ENCODE measurements around the gene MRPS15. TPM values are rescaled to one million over a fixed set of nuclear protein-coding genes. Genes with fewer than 3 reads are reported as not detected.

Gene MRPS15
- total and polyA plus RNA-seq, 2 of the 13 experiments (the other 11 are each of a cell fraction or from before 2014, with no cell fraction given), result 59.0 to 113 TPM

DNA sequence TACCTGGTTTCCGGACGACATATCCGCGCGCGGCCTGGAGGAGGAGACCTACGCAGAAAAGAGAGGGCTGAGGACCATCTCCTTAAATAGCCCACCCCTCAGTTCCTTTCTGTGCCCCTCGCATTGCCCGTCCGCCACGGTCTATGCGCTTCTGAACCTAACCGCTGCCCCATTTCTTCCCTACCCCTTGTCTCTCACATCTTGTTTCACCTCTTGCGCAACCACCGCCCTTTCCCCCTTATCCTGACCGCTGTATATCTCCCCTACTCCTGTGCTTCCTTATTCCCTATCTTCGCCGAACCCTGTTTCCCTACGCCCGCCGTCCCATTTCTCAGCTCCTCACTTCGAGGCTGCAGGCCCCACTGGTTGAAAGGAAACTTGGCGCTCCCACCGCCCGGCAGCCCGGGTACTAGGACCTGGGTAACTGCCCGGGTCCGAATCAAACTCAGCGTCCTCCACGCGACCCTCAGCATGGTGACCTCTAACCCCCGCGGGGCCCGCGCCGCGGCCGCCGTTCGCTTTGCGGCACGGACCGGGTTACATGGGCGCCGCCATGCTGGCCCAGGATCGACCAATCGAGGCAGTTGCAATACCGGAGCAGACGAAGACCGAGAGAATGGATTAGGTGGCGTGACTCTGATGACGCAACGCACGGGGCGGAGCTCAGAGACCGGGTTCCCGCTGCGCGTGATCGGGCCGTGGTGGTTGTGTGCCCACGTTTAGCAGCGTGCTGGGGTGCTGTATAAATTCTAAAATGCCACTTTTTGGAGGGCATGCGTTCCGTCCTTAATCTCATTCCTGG is at the start of gene MRPS15 (continued):
- TF ChIP-seq ZNF407 (CRISPR knock-in tag; IDR thresholded peaks at IDR 0.05; ENCODE audit: not compliant biosample characterization) (peak; percentile 83), ZNF124 (CRISPR knock-in tag; IDR thresholded peaks at IDR 0.05) (peak; percentile 94), SYNCRIP (IDR thresholded peaks at IDR 0.05; ENCODE audit: insufficient read depth, low read depth, low read length) (no peak), STAT5B (CRISPR knock-in tag; IDR thresholded peaks at IDR 0.05) (0 out of 2 replicates have a peak, but pooled peaks have one; percentile 75), ZSCAN29 (CRISPR knock-in tag; conservative IDR thresholded peaks at IDR 0.05) (no peak), SUZ12 (IDR thresholded peaks at IDR 0.05; ENCODE audit: low read depth, low read length) (no peak), ZNF280D (CRISPR knock-in tag; IDR thresholded peaks at IDR 0.05) (peak; percentile 70), TMF1 (CRISPR knock-in tag; IDR thresholded peaks at IDR 0.05; ENCODE audit: low read depth) (peak; percentile 37; the same call in 1 of the 2 replicates), MTA3 (CRISPR knock-in tag; IDR thresholded peaks at IDR 0.05) (no peak), ELF3 (CRISPR knock-in tag; IDR thresholded peaks at IDR 0.05) (peak; percentile 77), ZNF746 (CRISPR knock-in tag; IDR thresholded peaks at IDR 0.05) (0 out of 2 replicates have a peak, but pooled peaks have one; percentile 61), KDM5A (IDR thresholded peaks at IDR 0.05; ENCODE audit: borderline replicate concordance, low read length) (peak; percentile 98), ZKSCAN1 (IDR thresholded peaks at IDR 0.05; ENCODE audit: low read length) (peak; percentile 42; the same call in 1 of the 2 replicates), ZFP37 (CRISPR knock-in tag; IDR thresholded peaks at IDR 0.05; ENCODE audit: borderline replicate concordance) (no peak), HNRNPLL (IDR thresholded peaks at IDR 0.05; ENCODE audit: low read depth, low read length, poor library complexity, severe bottlenecking) (peak; percentile 80), ZBTB20 (CRISPR knock-in tag; IDR thresholded peaks at IDR 0.05; ENCODE audit: borderline replicate concordance, low read depth) (peak; percentile 71; the same call in 1 of the 2 replicates), FOSL2 (CRISPR knock-in tag; IDR thresholded peaks at IDR 0.05) (peak; percentile 83)
- TF ChIP-seq, protein P1, sequence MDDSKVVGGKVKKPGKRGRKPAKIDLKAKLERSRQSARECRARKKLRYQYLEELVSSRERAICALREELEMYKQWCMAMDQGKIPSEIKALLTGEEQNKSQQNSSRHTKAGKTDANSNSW (CRISPR knock-in tag; IDR thresholded peaks at IDR 0.05; ENCODE audit: borderline replicate concordance), result no peak; the same call in 1 of the 2 replicates

Data from HepG2 (cell line).